DMS 273 (cell line): Measurements from ENCODE around the gene ACOT12.
"Not testable (repeated sequence)": the region's sequence is repeated elsewhere in the genome, so short reads cannot be mapped to it uniquely, and the experiment has no call there.

Source experiments
- DNase-seq: peaks from one replicate; lab custom pipeline; 2025; ENCODE audit not compliant: unreplicated experiment; lab: John Stamatoyannopoulos, UW

ACOT12 gene

GRCh38 chr5:81393783-81394718, at the start of gene ACOT12:
ACOT12 (minus strand) TSS chr5:81394134; CDS start chr5:81394114, 20 bp downstream.
- DNase-seq, result peak; percentile 63

- DNase-seq, result no peak
Measured at GRCh38 chr5:81435023-81435422, 41.1 kb upstream of the ACOT12 start.

- no peak for DNase-seq
Measured at GRCh38 chr5:81429985-81430384, 36.1 kb upstream of the ACOT12 start.

- DNase-seq, result no peak
Measured at GRCh38 chr5:81429363-81429762, 35.4 kb upstream of the ACOT12 start.

GRCh38 chr5:81428861-81429260, 34.9 kb upstream of the ACOT12 start:
- DNase-seq, result no peak

- DNase-seq, result no peak
Measured at GRCh38 chr5:81428446-81428845, 34.5 kb upstream of the ACOT12 start.

- no peak for DNase-seq
Measured at GRCh38 chr5:81427566-81427965, 33.6 kb upstream of the ACOT12 start.

GRCh38 chr5:81426359-81427030, 32.6 kb upstream of the ACOT12 start:
- DNase-seq, result peak; percentile 53

GRCh38 chr5:81425569-81425968, 31.6 kb upstream of the ACOT12 start:
- peak; percentile 78 for DNase-seq

GRCh38 chr5:81424728-81425127, 30.8 kb upstream of the ACOT12 start:
- no peak for DNase-seq

GRCh38 chr5:81422671-81423070, 28.7 kb upstream of the ACOT12 start:
- peak; percentile 7 for DNase-seq

- DNase-seq, result no peak
Measured at GRCh38 chr5:81420039-81420667, 26.2 kb upstream of the ACOT12 start.

GRCh38 chr5:81418606-81419005, 24.7 kb upstream of the ACOT12 start:
- no peak for DNase-seq

- DNase-seq, result no peak
Measured at GRCh38 chr5:81417052-81417451, 23.1 kb upstream of the ACOT12 start.

GRCh38 chr5:81409896-81410295, 16.0 kb upstream of the ACOT12 start:
- no peak for DNase-seq

GRCh38 chr5:81409361-81409760, 15.4 kb upstream of the ACOT12 start:
- DNase-seq, result no peak

- DNase-seq, result no peak
Measured at GRCh38 chr5:81408496-81408895, 14.6 kb upstream of the ACOT12 start.

- DNase-seq, result not testable (repeated sequence)
Measured at GRCh38 chr5:81407811-81408210, 13.9 kb upstream of the ACOT12 start.

- no peak for DNase-seq
Measured at GRCh38 chr5:81405126-81405891, 11.4 kb upstream of the ACOT12 start.

- DNase-seq, result no peak
Measured at GRCh38 chr5:81402192-81402930, 8.4 kb upstream of the ACOT12 start.
